ENCODE measurements around the gene PITPNM2.

Gene PITPNM2

GRCh38 chr12:123143736-123144461 is 7.0 kb downstream of the PITPNM2 start:
- no peak for DNase-seq (ENCODE audit: low read depth in 3 of 3)

GRCh38 chr12:123142921-123143735 is 7.8 kb downstream of the PITPNM2 start:
- no peak for DNase-seq (ENCODE audit: low read depth in 3 of 3)

- DNase-seq (ENCODE audit: low read depth in 3 of 3) = no peak
Measured at GRCh38 chr12:123142518-123142840, 8.4 kb downstream of the PITPNM2 start.

GRCh38 chr12:123141615-123142517 is 9.0 kb downstream of the PITPNM2 start:
- DNase-seq (ENCODE audit: low read depth in 3 of 3) = no peak

- no peak for DNase-seq (ENCODE audit: low read depth in 3 of 3)
Measured at GRCh38 chr12:123140676-123141614, 9.9 kb downstream of the PITPNM2 start.

- DNase-seq (ENCODE audit: low read depth in 3 of 3) = no peak
Measured at GRCh38 chr12:123139926-123140675, 10.8 kb downstream of the PITPNM2 start.

- no peak for DNase-seq (ENCODE audit: low read depth in 3 of 3)
Measured at GRCh38 chr12:123135688-123136087, 15.2 kb downstream of the PITPNM2 start.

GRCh38 chr12:123134826-123135225 is 16.1 kb downstream of the PITPNM2 start:
- DNase-seq (ENCODE audit: low read depth in 3 of 3) = no peak

GRCh38 chr12:123134271-123134671 is 16.6 kb downstream of the PITPNM2 start:
- DNase-seq (ENCODE audit: low read depth in 3 of 3) = no peak

GRCh38 chr12:123133701-123134100 is 17.2 kb downstream of the PITPNM2 start:
- no peak for DNase-seq (ENCODE audit: low read depth in 3 of 3)

- no peak for DNase-seq (ENCODE audit: low read depth in 3 of 3)
Measured at GRCh38 chr12:123132951-123133619, 17.8 kb downstream of the PITPNM2 start.

- DNase-seq (ENCODE audit: low read depth in 3 of 3) = no peak
Measured at GRCh38 chr12:123131879-123132402, 18.9 kb downstream of the PITPNM2 start.

- DNase-seq (ENCODE audit: low read depth in 3 of 3) = no peak
Measured at GRCh38 chr12:123131291-123131832, 19.5 kb downstream of the PITPNM2 start.

GRCh38 chr12:123129621-123130020 is 21.3 kb downstream of the PITPNM2 start:
- DNase-seq (ENCODE audit: low read depth in 3 of 3) = no peak

- DNase-seq (ENCODE audit: low read depth in 3 of 3) = no peak
Measured at GRCh38 chr12:123127182-123127495, 23.8 kb downstream of the PITPNM2 start.

- no peak for DNase-seq (ENCODE audit: low read depth in 3 of 3)
Measured at GRCh38 chr12:123126294-123127181, 24.4 kb downstream of the PITPNM2 start.

- no peak for DNase-seq (ENCODE audit: low read depth in 3 of 3)
Measured at GRCh38 chr12:123122626-123123025, 28.3 kb downstream of the PITPNM2 start.

GRCh38 chr12:123121670-123122069 is 29.2 kb downstream of the PITPNM2 start:
- DNase-seq (ENCODE audit: low read depth in 3 of 3) = no peak
